Ureter (tissue), 1 donor: ENCODE data around the gene RLN1. TPM values are rescaled to one million over a fixed set of nuclear protein-coding genes. Genes with fewer than 3 reads are reported as not detected.
"Not testable (repeated sequence)": the region's sequence is repeated elsewhere in the genome, so short reads cannot be mapped to it uniquely, and the experiment has no call there.

Source experiments
- DNase-seq: peaks from one replicate; pipeline ENCODE4 v3.0.0-alpha.2; 2020; ENCODE audit warnings: low spot score
- total RNA-seq: library from RNA; stranded (reverse); gene quantifications from one replicate; pipeline ENCODE4 v1.2.4, GENCODE V29; 2023
- donor health status: DM: yes; HTN: yes; CAD: no.

RLN1 gene
- total RNA-seq, 1 donor from 2014 or later = not detected

DNA sequence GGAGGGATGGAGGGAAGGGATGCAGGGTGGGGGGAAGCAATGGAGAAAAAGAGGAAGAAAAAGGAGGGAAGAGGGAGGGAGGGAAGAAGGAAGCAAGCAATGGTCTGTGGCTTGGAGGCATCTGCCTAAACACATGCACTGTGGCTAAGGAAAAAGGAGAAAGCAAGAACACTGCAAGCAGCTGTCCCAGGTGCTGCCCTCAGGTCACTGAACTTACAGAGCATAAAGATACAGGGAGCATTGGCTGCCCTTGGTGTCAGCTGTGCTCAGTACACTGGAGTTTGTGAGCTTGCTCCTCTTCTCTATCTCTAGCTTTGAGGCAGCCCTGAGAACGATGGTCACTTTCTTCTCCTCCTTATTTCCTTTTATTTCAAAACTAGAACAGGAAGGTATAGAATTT, 18.1 kb downstream of the RLN1 start:
- not testable (repeated sequence) for DNase-seq

DNA sequence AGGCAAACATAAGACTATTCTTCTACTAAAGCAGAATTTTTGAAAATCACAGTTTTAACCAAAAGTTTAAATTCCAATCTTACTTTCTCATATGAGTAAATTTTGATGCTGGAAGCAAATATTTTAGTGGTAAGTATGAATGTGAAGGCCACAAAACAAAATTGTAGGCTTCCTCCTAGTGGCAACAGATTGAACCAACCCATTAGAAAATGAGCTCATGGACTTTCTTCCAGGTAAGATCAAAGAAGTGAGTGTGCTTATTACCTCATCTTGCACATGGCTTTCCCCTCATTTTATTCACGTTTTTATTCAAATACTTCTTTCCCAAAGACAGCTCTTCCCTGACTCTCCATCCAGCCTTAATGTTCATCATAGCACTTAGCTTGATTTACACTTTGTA, 18.6 kb downstream of the RLN1 start:
- DNase-seq = no peak

DNA sequence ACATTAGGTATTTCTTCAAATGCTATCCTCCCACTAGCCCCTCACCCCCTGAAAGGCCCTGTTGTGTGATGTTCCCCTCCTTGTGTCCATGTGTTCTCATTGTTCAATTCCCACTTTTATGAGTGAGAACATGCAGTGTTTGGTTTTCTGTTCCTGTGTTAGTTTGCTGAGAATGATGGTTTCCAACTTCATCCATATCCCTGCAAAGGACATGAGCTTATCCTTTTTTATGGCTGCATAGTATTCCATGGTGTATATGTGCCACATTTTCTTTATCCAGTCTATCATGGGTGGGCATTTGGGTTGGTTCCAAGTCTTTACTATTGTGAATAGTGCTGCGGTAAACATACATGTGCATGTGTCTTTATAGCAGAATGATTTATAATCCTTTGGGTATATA, 23.3 kb downstream of the RLN1 start:
- DNase-seq = not testable (repeated sequence)

DNA sequence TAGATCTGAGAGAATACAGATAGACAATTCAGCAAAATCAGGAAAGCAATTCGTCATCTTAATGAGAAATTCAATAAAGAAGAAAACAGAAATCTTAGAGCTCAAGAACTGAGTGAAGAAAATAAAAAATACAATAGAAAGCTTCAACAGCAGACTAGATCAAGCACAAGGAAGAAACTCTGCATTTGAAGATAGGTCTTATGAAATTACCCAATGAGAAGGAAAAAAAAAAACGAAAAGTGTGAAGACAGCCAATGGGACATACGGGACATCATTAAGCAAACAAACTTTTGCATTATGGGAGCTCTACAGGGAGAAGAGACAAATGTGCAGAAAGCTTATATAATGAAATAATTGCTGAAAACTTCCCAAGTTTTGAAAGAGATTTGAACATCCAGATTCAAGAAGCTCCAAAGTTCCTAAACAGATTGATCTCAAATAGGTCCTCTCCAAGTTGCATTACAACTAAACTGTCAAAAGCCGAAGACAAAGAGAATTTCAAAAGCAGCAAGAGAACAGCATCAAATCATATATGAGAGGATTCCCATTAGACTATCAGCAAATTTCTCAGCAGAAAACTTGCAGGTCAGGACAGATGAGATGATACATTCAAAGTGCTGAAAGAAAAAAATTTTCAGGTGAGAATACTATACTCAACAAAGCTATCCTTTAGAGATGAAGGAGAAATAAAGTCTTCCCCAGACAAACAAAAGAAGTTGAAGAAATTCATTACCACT, 24.3 kb downstream of the RLN1 start:
- DNase-seq = no peak

DNA sequence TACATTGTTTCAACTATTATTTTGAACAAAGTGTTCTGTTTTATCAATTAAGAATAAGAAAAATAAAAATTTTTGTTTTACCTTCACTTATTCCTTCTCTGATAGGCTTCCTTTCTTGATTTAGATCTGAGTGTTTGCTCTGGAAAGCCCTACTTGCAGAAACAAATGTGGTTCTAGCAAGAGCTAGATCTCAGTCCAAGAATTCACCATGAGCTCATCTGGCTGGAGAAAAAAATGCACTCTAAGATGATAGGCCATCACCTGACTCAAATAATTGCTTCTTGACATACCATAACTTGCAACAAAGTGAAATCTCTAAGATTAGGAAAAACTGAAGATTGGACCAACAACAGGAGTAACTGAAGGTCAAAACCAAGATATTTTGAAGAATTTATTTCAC, 28.8 kb downstream of the RLN1 start:
- no peak for DNase-seq

DNA sequence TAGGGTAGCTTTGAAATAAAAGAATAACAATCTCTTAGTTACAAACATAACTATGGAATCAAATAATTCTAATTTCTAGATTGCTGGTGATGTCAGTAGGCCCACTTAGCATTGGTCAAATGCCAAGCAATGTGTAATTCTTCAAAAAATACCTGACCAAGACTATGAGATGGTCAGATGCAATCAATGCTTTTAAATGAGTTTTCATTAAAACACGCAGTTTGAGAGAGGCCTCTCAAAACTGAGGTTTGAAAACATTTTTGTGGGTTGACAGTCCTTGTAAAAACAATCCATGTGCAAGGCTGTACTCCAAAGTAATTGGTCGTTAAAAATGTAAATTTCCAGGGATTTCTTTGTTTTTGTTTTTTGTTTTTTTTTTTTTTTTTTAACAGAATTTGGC, 33.9 kb downstream of the RLN1 start:
- no peak for DNase-seq

DNA sequence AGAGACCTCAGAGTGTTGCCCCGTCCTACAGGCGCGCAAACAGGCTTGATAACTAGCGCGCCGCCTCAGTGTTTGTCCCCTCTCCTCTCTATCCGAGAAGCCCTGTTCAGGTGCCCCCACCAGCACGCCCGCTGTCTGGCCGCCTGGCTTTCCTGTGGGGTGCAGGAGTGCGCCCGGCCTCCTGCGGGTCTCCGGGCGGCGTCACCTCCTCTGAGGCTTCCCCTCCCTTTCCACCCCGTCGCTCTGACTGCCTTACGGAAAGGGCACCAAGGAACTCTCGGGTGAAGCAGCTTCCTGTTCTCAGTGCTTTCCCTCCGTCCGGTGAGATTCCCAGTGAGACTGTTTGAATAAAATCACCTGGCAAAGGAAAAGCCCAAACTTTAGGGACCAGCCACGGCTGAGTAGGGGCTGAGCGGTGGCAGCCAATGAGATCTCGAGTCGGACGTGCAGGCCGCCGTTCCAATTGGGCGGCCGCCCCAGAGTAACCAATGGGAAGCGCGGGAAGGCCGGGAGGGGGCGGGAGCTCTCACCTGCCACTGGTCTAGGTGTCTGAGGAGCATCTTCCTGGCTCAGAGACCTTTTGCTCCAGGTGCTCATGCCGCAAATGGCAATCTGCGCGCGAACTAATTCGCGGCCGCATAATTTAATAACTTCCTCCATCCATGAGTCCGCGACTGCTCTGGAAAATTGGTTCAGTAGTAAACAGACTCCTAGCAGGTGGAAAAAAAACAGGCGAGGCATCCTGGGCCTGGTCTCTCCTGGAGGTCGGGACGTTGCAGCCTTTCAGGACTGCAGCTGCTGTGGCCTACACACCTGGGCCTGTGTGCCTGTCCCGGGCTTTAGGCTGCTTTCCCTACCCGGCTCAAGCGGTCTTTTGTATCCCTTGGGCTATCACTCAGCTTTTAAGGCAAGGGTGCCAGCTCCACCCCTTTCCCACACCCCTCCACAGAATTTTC, 35.6 kb downstream of the RLN1 start, which contains the start of gene RLN2:
Gene RLN2, minus strand, starts transcription at position 877 of the 956 bp plus-strand sequence. Its CDS starts 136 bp downstream, at position 741.
- DNase-seq = not testable (repeated sequence)

DNA sequence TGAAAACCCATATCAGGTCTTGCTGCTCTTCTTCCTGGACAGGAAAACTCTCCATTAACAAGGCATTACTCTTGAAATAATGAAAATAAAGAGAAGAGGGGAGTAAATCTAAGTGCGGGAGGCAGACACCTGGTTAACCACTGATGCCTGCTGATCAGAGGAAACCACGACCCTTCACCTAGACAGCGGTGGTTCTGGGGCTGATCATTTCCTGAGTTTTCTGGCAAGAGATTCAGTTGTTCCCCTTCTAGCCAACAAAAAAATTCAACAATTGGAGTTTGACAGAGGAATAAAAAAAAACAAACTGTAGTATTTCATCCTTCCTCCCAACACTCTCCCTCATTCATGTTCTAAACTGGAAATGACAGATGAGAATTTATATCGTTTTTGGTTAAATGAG, 38.1 kb downstream of the RLN1 start:
- DNase-seq = no peak

DNA sequence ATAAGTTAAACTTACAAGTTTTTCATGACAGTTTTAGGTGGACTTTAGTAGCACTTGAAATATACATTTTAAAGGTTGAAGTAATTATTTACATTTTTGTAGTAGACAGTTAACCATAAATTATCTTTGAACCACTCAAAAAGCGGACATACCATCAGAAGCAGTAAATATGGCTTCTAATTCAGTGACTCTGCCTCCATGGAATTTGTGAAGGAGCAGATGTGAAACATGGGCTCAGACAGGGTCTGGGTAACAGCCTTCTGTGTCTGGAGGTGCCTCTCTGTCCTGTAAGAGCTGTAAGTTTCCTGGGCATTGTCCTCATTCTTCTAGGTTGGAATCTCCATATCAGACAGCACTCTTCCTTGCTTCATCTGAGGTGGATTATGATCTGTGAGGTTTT, 47.5 kb downstream of the RLN1 start:
- DNase-seq = no peak

DNA sequence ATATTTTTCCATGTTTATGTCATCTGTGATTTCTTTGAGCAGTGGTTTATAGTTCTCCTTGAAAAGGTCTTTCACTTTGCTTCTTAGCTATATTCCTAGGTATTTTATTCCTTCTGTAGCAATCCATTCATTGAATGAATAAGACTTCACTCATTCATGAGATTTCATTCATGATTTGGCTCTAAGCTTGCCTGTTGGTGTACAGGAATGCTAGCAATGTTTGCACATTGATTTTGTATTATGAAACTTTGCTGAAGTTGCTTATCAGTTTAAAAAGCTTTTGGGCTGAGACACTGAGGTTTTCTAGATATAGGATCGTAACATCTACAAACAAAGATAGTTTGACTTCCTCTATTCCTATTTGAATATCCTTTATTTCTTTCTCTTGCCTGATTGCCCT, 51.1 kb downstream of the RLN1 start:
- DNase-seq = no peak

DNA sequence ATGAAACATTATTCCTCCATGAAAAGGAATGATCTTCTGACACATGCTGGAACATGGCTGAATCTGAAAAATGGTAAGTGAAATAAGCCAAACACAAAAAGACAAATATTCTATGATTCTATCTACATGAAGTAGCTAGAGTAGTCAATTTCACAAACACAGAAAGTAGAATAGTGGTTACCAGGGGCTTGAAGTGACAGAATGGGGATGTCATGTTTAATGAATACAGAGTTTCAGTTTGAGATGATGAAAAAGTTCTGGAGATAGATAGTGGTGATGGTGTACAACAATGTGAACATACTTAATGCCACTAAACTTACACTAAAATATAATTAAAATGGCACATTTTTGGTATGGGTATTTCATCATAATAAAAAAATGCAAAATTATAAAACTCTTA, 53.4 kb downstream of the RLN1 start:
- no peak for DNase-seq

Other genes starting within 250 kb of the RLN1 start
- gene INSL6, start 154.2 kb downstream of the RLN1 start, total RNA-seq = not detected
- not detected for gene INSL4, start 108.5 kb downstream of the RLN1 start, total RNA-seq
- 0.55 TPM for gene RLN2, start 35.2 kb downstream of the RLN1 start, total RNA-seq
- 23.5 TPM for gene PLGRKT, start 98.0 kb upstream of the RLN1 start, total RNA-seq
- gene CD274, start 110.7 kb upstream of the RLN1 start, total RNA-seq = 5.4 TPM
- 1.7 TPM for gene PDCD1LG2, start 170.7 kb upstream of the RLN1 start, total RNA-seq